ENCODE data around the gene AP4E1. TPM values are rescaled to one million over a fixed set of nuclear protein-coding genes. Genes with fewer than 3 reads are reported as not detected.

Gene AP4E1
- total RNA-seq, 3 donors from 2014 or later, result 5.8 to 12.8 (median 12.7) TPM

DNA sequence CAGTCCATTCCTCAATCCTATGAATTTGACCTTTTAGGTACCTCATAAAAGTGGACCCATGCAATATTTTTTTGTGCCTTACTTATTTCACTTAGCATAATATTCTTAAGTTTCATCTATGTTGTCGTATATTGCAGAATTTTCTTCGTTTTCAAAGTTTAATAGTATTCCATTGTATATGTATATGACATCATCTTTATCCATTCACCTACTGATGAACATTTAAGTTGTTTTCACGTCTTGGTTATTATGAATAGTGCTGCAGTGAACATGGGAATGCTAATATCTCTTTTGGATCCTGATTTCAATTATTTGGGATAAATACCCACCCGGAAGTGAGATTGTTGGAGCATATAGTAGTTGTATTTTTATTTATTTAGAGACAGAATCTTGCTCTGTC is 65.1 kb downstream of the AP4E1 start:
- Histone ChIP-seq H3K27ac (no peak overlapping the region), H3K27me3 (no peaks in the 10 kb centered on the region), H3K4me1 (no peaks in the 10 kb centered on the region), H3K36me3 (peaks cover 7% of the 10 kb centered on the region), H3K9me3 (peaks cover 7 to 27% of the 10 kb centered on the region in 2 donors), H3K4me3 (no peak overlapping the region)
- TF ChIP-seq POLR2A (IDR thresholded peaks at IDR 0.05), result no peak
- no peak for TF ChIP-seq POLR2AphosphoS5 (IDR thresholded peaks at IDR 0.05)
- TF ChIP-seq, protein P1, sequence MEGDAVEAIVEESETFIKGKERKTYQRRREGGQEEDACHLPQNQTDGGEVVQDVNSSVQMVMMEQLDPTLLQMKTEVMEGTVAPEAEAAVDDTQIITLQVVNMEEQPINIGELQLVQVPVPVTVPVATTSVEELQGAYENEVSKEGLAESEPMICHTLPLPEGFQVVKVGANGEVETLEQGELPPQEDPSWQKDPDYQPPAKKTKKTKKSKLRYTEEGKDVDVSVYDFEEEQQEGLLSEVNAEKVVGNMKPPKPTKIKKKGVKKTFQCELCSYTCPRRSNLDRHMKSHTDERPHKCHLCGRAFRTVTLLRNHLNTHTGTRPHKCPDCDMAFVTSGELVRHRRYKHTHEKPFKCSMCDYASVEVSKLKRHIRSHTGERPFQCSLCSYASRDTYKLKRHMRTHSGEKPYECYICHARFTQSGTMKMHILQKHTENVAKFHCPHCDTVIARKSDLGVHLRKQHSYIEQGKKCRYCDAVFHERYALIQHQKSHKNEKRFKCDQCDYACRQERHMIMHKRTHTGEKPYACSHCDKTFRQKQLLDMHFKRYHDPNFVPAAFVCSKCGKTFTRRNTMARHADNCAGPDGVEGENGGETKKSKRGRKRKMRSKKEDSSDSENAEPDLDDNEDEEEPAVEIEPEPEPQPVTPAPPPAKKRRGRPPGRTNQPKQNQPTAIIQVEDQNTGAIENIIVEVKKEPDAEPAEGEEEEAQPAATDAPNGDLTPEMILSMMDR (IDR thresholded peaks at IDR 0.05), result no peak
- intact Hi-C loops (cut with DNase I; ENCODE audit: low total_unique reads), result no loop called here
- DNase-seq (ENCODE audit: low spot score in 2 of 2), result no peak

DNA sequence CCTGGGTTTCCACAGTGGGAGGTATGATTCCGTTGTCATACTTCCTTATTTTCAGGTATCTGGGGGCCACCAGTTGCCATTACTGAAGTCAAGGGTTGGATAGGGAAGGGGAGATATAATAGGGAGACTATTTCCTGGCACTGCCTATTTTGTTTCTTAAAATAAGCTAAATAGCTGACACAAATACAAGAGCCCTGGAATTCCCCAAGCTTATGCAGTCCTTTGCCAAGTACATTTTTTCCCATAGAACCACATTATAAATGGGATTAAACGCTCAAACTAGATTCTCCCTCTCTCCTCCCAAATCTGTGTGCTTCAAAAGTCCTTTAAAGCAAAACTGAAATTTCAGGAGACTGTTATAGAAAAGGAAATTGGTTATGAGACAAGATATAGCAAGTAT is 68.7 kb downstream of the AP4E1 start:
- no peaks in the 10 kb centered on the region for H3K27me3 ChIP-seq
- H3K4me3 ChIP-seq, result no peak overlapping the region
- intact Hi-C loops (cut with DNase I; ENCODE audit: low total_unique reads), result no loop called here
- no peak overlapping the region for H3K27ac ChIP-seq
- no peaks in the 10 kb centered on the region for H3K9me3 ChIP-seq
- DNase-seq (ENCODE audit: low spot score in 2 of 2), result no peak
- H3K4me1 ChIP-seq, result no peaks in the 10 kb centered on the region
- TF ChIP-seq POLR2AphosphoS5 (IDR thresholded peaks at IDR 0.05), result no peak
- TF ChIP-seq, protein P1 (IDR thresholded peaks at IDR 0.05), result no peak
- TF ChIP-seq POLR2A (IDR thresholded peaks at IDR 0.05), result no peak
- H3K36me3 ChIP-seq, result no peaks in the 10 kb centered on the region

DNA sequence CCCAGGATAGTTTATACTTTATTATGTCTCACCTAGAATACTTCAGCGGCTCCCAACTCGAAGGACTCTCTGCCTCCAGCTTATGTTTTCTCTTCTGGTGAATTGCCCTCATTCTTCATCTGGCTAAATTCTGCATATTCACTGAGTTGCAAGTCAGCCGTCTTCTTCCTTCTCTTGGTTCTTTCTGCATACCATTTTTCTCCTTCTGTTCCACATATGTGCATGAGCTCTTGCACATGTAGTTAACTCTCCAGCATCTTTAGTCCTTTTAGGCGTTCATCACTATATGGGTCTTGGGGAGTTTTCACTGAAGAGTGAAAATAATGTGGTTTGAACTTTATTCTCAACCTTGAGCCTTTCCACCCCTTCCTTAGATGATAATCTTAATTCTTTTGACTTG is 70.1 kb downstream of the AP4E1 start:
- intact Hi-C loops (cut with DNase I; ENCODE audit: low total_unique reads), result no loop called here
- no peak for DNase-seq (ENCODE audit: low spot score in 2 of 2)
- H3K36me3 ChIP-seq, result no peaks in the 10 kb centered on the region
- no peaks in the 10 kb centered on the region for H3K4me1 ChIP-seq
- no peak for TF ChIP-seq POLR2AphosphoS5 (IDR thresholded peaks at IDR 0.05)
- TF ChIP-seq, protein P1 (IDR thresholded peaks at IDR 0.05), result no peak
- no peaks in the 10 kb centered on the region for H3K9me3 ChIP-seq
- no peaks in the 10 kb centered on the region for H3K27me3 ChIP-seq
- no peak overlapping the region for H3K4me3 ChIP-seq
- no peak overlapping the region for H3K27ac ChIP-seq

DNA sequence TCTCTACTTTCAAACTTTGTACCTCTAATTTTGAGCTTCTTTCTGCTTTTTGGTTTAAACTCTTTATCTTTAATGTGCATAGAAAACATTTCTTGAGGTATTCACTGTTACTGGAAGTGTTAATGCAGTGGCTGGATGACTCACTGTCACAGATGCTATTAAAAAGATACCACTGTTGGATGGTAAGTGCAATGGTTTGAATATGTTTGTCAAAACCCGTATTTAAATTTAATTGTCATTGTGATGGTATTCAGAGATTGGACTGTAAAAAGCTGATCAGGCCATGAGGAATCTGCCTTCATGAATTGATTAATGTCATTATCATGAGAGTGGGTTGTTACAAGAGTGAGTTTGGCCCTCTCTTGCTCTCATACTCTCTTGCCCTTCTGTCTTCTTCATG is 70.6 kb downstream of the AP4E1 start:
- DNase-seq (ENCODE audit: low spot score in 2 of 2), result no peak
- H3K27ac ChIP-seq, result no peak overlapping the region
- intact Hi-C loops (cut with DNase I; ENCODE audit: low total_unique reads), result no loop called here
- H3K4me3 ChIP-seq, result no peak overlapping the region
- no peaks in the 10 kb centered on the region for H3K9me3 ChIP-seq
- H3K27me3 ChIP-seq, result no peaks in the 10 kb centered on the region
- TF ChIP-seq, protein P1 (IDR thresholded peaks at IDR 0.05), result no peak
- TF ChIP-seq POLR2AphosphoS5 (IDR thresholded peaks at IDR 0.05), result no peak
- no peak for TF ChIP-seq POLR2A (IDR thresholded peaks at IDR 0.05)
- H3K36me3 ChIP-seq, result no peaks in the 10 kb centered on the region
- H3K4me1 ChIP-seq, result no peaks in the 10 kb centered on the region

DNA sequence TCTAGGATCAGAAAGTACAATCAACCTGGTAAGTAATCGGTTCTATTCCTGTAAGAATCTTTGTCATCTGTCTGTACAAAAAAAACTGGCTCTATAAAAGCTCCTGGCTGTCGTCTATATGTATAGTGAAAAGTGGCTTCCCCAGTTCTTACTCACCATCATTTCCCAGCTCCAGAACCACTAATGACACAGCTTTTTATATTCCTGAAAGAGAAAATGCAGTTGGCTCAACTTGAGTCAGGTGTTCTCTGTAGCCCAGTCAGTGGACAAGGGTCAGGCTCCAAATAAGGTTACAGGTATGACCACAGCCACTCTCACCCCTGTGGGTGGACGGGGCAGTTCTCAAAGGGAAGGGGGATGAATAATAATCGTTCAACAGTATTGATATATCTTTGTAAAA is 85.1 kb downstream of the AP4E1 start:
- Histone ChIP-seq H3K36me3 (no peaks in the 10 kb centered on the region), H3K9me3 (no peaks in the 10 kb centered on the region), H3K27ac (no peak overlapping the region), H3K27me3 (no peaks in the 10 kb centered on the region), H3K4me1 (no peaks in the 10 kb centered on the region), H3K4me3 (no peak overlapping the region)
- intact Hi-C loops (cut with DNase I; ENCODE audit: low total_unique reads), result no loop called here
- no peak for TF ChIP-seq POLR2A (IDR thresholded peaks at IDR 0.05)
- DNase-seq (ENCODE audit: low spot score in 2 of 2), result no peak

DNA sequence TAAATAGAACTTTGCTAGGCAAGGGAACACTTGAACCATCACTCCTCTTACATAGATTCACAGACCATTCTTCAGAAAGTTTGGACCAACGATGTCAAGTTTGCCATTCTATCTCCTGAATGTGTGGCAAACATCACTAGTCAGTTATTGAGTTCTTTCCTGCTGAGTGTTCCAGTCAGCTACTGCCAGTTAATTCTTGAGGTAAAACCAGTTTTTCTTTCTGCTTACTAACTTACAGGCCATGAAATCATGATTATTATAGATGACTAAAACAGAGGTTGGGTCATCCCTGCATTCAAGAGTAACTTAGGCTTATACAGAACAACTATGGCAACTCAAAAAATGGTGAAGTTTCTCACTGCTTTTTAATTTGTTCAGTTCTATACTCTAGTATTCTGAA is 88.2 kb downstream of the AP4E1 start:
- no peak for DNase-seq (ENCODE audit: low spot score in 2 of 2)
- intact Hi-C loops (cut with DNase I; ENCODE audit: low total_unique reads), result no loop called here
- H3K4me3 ChIP-seq, result no peak overlapping the region
- H3K27ac ChIP-seq, result no peak overlapping the region
- H3K36me3 ChIP-seq, result no peaks in the 10 kb centered on the region
- TF ChIP-seq, protein P1 (IDR thresholded peaks at IDR 0.05), result no peak
- TF ChIP-seq POLR2A (IDR thresholded peaks at IDR 0.05) (no peak), POLR2AphosphoS5 (IDR thresholded peaks at IDR 0.05) (no peak)
- H3K9me3 ChIP-seq, result no peaks in the 10 kb centered on the region
- H3K4me1 ChIP-seq, result no peaks in the 10 kb centered on the region
- H3K27me3 ChIP-seq, result no peaks in the 10 kb centered on the region

All from breast epithelium (tissue), 4 donors.